Gastroesophageal sphincter (tissue), 2 donors: Measurements from ENCODE around the gene ZNF766.

Experiments
- POLR2A ChIP-seq, 2 donors: fragments of 450-650 bp; IDR thresholded peaks; one replicate each; pipeline ENCODE4 v1.6.1; 2017; ENCODE audit warnings: antibody characterized with exemption in 2 of 2, mild to moderate bottlenecking in 2 of 2, moderate library complexity in 1 of 2
- POLR2AphosphoS5 ChIP-seq: sonication (generic); formaldehyde crosslinking; IDR thresholded peaks from one replicate; pipeline ENCODE4 v1.6.1; 2017; ENCODE audit warnings: antibody characterized with exemption

GRCh38 chr19:52336791-52337381 lies 67.5 kb downstream of the ZNF766 start:
- TF ChIP-seq POLR2A (IDR thresholded peaks at IDR 0.05) (no peak), POLR2AphosphoS5 (no peak)
